Panc1 (cell line): ENCODE data around the gene THRB. TPM values are rescaled to one million over a fixed set of nuclear protein-coding genes. Genes with fewer than 3 reads are reported as not detected.

Experiments used
- ATAC-seq: fragments of 200-7000 bp; cut with Tn5 transposase; 2 replicates; pipeline ENCODE4 v1.9.1; 2020; ENCODE audit warnings: mild to moderate bottlenecking, moderate library complexity
- BruUV-seq: library from RNA; stranded (reverse); fragments of 400-500 nt; replicated peaks from 2 replicates; lab custom pipeline; 2021; lab: Mats Ljungman, UMichigan
- CTCF ChIA-PET: fragments of 300-600 bp; sonication (Branson Sonifier 250); formaldehyde crosslinking; loops from one replicate; lab custom pipeline; 2022; ENCODE audit warnings: antibody characterized with exemption; lab: Charles Lee
- POLR2A ChIA-PET: fragments of 300-600 bp; sonication (Branson Sonifier 250); formaldehyde crosslinking; loops from one replicate; lab custom pipeline; 2022; ENCODE audit warnings: antibody characterized with exemption; lab: Charles Lee
- DNase-seq: peaks from one replicate; pipeline ENCODE4 v3.0.0-alpha.2; 2010; ENCODE audit warnings: low read depth, low spot score
- H3K27ac ChIP-seq: 2 replicates; pipeline ENCODE4 v1.5.1; 2011; ENCODE audit warnings: mild to moderate bottlenecking, low read length, inconsistent platforms
- H3K27me3 ChIP-seq: fragments of 200-500 bp; sonication (Bioruptor generic); 2 replicates; pipeline ENCODE4 v1.6.0; 2014; ENCODE audit warnings: low read length, inconsistent platforms; ENCODE audit not compliant: control insufficient read depth, insufficient read depth
- H3K36me3 ChIP-seq: fragments of 200-500 bp; sonication (Bioruptor generic); 2 replicates; pipeline ENCODE4 v1.5.1; 2014; ENCODE audit warnings: inconsistent platforms, mild to moderate bottlenecking, low read length, moderate library complexity; ENCODE audit not compliant: control insufficient read depth, insufficient read depth
- H3K4me1 ChIP-seq: 2 replicates; pipeline ENCODE4 v1.5.1; 2011; ENCODE audit warnings: inconsistent platforms, mild to moderate bottlenecking, low read length, moderate library complexity; ENCODE audit not compliant: control insufficient read depth, insufficient read depth
- H3K4me3 ChIP-seq, 2 experiments: 2 replicates each; pipeline ENCODE4 v1.5.1; 2011 to 2012; ENCODE audit warnings: low read depth in 2 of 2, low read length in 2 of 2, mild to moderate bottlenecking in 2 of 2, inconsistent platforms in 1 of 2, moderate library complexity in 1 of 2
- H3K9me3 ChIP-seq: fragments of 200-500 bp; sonication (Bioruptor generic); 2 replicates; pipeline ENCODE4 v1.5.1; 2014; ENCODE audit warnings: low read depth, mild to moderate bottlenecking, inconsistent platforms, low read length, moderate library complexity; ENCODE audit not compliant: control insufficient read depth, insufficient read depth
- POLR2AphosphoS5 ChIP-seq: IDR thresholded peaks from 2 replicates; pipeline ENCODE4 v1.6.1; 2012; ENCODE audit warnings: mild to moderate bottlenecking, low read depth, low read length, moderate library complexity
- SIN3A ChIP-seq: IDR thresholded peaks from 2 replicates; pipeline ENCODE4 v1.6.1; 2012; ENCODE audit warnings: low read depth, mild to moderate bottlenecking, low read length, moderate library complexity, borderline replicate concordance; ENCODE audit not compliant: insufficient read depth
- TCF7L2 ChIP-seq: IDR thresholded peaks from 2 replicates; pipeline ENCODE4 v1.6.1; 2011; ENCODE audit warnings: mild to moderate bottlenecking, low read depth, low read length, inconsistent platforms
- in situ Hi-C: cut with HindIII; loops from 2 replicates; pipeline ENCODE4 v1.10.0; 2016; ENCODE audit warnings: low sequenced_read_pairs, low pct_unique_long_range_greater_than_20kb
- intact Hi-C: fragments of 100-400 bp; cut with micrococcal nuclease; formaldehyde crosslinking; loops from one replicate; pipeline ENCODE4 v1.10.0; 2022; ENCODE audit not compliant: unreplicated experiment
- total RNA-seq: library from RNA; stranded (reverse); gene quantifications from one replicate; pipeline ENCODE4 v1.2.1, GENCODE V29; 2021; ENCODE audit not compliant: unreplicated experiment
- TF ChIP-seq, protein P1 (sequence below), 2 experiments: IDR thresholded peaks; 2 replicates each; pipeline ENCODE4 v1.6.1; 2011 to 2012; ENCODE audit warnings: low read depth in 2 of 2, control low read depth in 1 of 2, low read length in 1 of 2, mild to moderate bottlenecking in 1 of 2, moderate library complexity in 1 of 2; ENCODE audit not compliant: insufficient read depth in 1 of 2
- TF ChIP-seq, protein P2 (sequence below): fragments of 450-650 bp; IDR thresholded peaks from 2 replicates; pipeline ENCODE4 v1.5.1; 2017; ENCODE audit warnings: mild to moderate bottlenecking

THRB gene
- total RNA-seq, 1 experiment from 2014 or later, result 3.9 TPM

DNA sequence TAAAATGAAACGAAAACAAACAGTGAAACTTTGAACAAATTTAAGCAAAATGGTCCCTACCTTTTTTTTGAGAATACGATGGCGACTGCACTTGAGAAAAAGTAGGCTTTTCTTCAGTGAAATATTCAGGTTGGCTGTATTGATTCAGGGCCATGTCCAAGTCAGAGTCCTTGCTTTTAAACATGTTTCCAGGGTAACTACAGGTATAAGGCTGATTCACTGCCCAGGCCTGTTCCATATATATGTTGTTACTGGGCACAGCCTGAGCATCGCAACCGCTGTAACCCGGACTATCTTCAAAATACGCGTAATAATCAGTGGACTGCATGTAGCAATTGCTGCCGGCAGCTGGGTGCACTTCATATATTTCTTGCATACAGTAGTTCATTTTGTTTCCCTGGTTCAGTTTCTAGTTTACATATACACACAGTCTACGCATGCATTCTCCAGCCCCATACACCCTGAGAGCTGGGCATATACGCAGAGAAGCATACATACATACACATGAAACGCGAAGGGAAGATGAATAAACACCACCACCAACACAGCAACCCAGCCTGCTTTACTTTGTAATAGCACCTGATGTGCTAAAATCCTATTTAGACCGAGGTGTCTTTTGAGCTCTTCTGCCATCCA, 329.6 kb downstream of the THRB start:
- TF ChIP-seq SIN3A (no peak), TCF7L2 (no peak), POLR2AphosphoS5 (no peak)
- TF ChIP-seq, protein P1, sequence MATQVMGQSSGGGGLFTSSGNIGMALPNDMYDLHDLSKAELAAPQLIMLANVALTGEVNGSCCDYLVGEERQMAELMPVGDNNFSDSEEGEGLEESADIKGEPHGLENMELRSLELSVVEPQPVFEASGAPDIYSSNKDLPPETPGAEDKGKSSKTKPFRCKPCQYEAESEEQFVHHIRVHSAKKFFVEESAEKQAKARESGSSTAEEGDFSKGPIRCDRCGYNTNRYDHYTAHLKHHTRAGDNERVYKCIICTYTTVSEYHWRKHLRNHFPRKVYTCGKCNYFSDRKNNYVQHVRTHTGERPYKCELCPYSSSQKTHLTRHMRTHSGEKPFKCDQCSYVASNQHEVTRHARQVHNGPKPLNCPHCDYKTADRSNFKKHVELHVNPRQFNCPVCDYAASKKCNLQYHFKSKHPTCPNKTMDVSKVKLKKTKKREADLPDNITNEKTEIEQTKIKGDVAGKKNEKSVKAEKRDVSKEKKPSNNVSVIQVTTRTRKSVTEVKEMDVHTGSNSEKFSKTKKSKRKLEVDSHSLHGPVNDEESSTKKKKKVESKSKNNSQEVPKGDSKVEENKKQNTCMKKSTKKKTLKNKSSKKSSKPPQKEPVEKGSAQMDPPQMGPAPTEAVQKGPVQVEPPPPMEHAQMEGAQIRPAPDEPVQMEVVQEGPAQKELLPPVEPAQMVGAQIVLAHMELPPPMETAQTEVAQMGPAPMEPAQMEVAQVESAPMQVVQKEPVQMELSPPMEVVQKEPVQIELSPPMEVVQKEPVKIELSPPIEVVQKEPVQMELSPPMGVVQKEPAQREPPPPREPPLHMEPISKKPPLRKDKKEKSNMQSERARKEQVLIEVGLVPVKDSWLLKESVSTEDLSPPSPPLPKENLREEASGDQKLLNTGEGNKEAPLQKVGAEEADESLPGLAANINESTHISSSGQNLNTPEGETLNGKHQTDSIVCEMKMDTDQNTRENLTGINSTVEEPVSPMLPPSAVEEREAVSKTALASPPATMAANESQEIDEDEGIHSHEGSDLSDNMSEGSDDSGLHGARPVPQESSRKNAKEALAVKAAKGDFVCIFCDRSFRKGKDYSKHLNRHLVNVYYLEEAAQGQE (IDR thresholded peaks at IDR 0.05; ENCODE audit: insufficient read depth in 1 of 2, low read depth in 2 of 2, low read length in 1 of 2), result no peak
- TF ChIP-seq, protein P2, sequence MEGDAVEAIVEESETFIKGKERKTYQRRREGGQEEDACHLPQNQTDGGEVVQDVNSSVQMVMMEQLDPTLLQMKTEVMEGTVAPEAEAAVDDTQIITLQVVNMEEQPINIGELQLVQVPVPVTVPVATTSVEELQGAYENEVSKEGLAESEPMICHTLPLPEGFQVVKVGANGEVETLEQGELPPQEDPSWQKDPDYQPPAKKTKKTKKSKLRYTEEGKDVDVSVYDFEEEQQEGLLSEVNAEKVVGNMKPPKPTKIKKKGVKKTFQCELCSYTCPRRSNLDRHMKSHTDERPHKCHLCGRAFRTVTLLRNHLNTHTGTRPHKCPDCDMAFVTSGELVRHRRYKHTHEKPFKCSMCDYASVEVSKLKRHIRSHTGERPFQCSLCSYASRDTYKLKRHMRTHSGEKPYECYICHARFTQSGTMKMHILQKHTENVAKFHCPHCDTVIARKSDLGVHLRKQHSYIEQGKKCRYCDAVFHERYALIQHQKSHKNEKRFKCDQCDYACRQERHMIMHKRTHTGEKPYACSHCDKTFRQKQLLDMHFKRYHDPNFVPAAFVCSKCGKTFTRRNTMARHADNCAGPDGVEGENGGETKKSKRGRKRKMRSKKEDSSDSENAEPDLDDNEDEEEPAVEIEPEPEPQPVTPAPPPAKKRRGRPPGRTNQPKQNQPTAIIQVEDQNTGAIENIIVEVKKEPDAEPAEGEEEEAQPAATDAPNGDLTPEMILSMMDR, result no peak
- in situ Hi-C loops (no loop called here), intact Hi-C loops (no loop called here)
- no peaks in the 10 kb centered on the region for H3K9me3 ChIP-seq
- ChIA-PET CTCF (no interaction called here), POLR2A (interaction anchor here (0.7 kb wide), 1 partner anchor 478 kb away, joined by 3 read pairs; no protein-coding TSS in a partner anchor)
- H3K36me3 ChIP-seq, result no peaks in the 10 kb centered on the region
- no peak for DNase-seq
- H3K27me3 ChIP-seq, result no peaks in the 10 kb centered on the region
- no peak overlapping the region for H3K27ac ChIP-seq
- ATAC-seq, result no peak
- BruUV-seq, result no TSS peak
- H3K4me1 ChIP-seq, result no peaks in the 10 kb centered on the region
- no peak overlapping the region for H3K4me3 ChIP-seq

DNA sequence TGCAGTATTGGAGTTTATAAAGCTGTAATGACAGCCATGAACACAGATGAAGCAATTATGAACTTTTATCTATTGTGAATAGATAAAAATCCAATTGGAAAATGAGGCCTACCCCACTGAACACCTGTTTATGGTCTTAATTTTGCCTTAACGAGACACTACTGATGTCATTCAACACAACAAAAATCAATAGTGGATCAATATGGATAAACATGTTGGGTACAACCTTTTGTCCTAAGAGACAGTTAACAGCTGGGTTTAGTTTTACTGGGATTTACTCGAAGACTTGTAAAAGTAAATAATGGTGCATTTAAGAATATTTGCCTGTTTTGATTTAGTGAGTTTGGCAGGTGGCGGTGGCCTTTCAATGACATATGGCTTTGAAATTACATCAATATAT, 331.7 kb downstream of the THRB start:
- intact Hi-C loops (no loop called here), in situ Hi-C loops (no loop called here)
- DNase-seq (no peak), ATAC-seq (no peak)
- Histone ChIP-seq H3K27me3 (no peaks in the 10 kb centered on the region), H3K36me3 (no peaks in the 10 kb centered on the region), H3K9me3 (no peaks in the 10 kb centered on the region), H3K27ac (no peak overlapping the region), H3K4me1 (no peaks in the 10 kb centered on the region), H3K4me3 (no peak overlapping the region)
- ChIA-PET CTCF (no interaction called here), POLR2A (no interaction called here)
- BruUV-seq, result no TSS peak
- no peak for TF ChIP-seq SIN3A
- TF ChIP-seq, protein P2, result no peak
- no peak for TF ChIP-seq TCF7L2
- no peak for TF ChIP-seq POLR2AphosphoS5
- TF ChIP-seq, protein P1 (IDR thresholded peaks at IDR 0.05; ENCODE audit: insufficient read depth in 1 of 2, low read depth in 2 of 2, low read length in 1 of 2), result no peak
